Measurements from ENCODE around the gene HNMT. TPM values are rescaled to one million over a fixed set of nuclear protein-coding genes. Genes with fewer than 3 reads are reported as not detected.

The HNMT gene
- total and polyA plus RNA-seq, 2 donors: 16.6 to 17.0 TPM

DNA sequence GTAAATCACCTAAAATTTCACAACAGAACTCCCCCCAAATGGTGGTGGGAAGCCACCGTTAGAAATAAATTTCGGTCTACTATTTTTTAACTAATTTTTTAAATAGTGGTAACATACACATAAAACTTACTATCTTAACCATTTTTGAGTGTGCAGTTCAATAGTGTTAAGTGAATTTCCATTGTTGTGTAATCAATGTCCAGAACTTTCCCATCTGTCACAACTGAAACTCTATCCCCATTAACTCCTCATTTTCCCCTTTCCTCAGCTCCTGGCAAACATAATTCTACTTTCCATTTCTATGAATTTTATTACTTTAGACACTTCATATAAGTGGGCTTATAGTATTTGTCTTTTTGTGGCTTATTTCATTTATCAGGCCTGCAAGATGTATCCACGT lies 34.1 kb upstream of the HNMT start:
- no peak for DNase-seq (ENCODE audit: low read depth in 6 of 9, low spot score in 9 of 9)
- Histone ChIP-seq H3K36me3 (ENCODE audit: control insufficient read depth in 2 of 2, insufficient read depth in 2 of 2, low read length in 1 of 2) (no peaks in the 10 kb centered on the region), H3K4me1 (ENCODE audit: control insufficient read depth in 2 of 2, insufficient read depth in 2 of 2, low read length in 2 of 2) (no peaks in the 10 kb centered on the region), H3K27me3 (ENCODE audit: control insufficient read depth in 2 of 2, insufficient read depth in 1 of 2, low read length in 1 of 2) (no peaks in the 10 kb centered on the region), H3K4me3 (ENCODE audit: low read length in 2 of 2) (no peak overlapping the region), H3K27ac (ENCODE audit: low read depth in 1 of 2, low read length in 1 of 2) (no peak overlapping the region), H3K9me3 (ENCODE audit: control insufficient read depth in 2 of 2, insufficient read depth in 1 of 2, low read length in 1 of 2) (no peaks in the 10 kb centered on the region)
- WGBS: 92% methylated on average over 3 of the region's 3 CpGs

GRCh38 chr2:137935591-137935990 lies 28.7 kb upstream of the HNMT start:
- Histone ChIP-seq H3K4me1 (ENCODE audit: control insufficient read depth in 2 of 2, insufficient read depth in 2 of 2, low read length in 2 of 2) (no peaks in the 10 kb centered on the region), H3K36me3 (ENCODE audit: control insufficient read depth in 2 of 2, insufficient read depth in 2 of 2, low read length in 1 of 2) (no peaks in the 10 kb centered on the region), H3K27me3 (ENCODE audit: control insufficient read depth in 2 of 2, insufficient read depth in 1 of 2, low read length in 1 of 2) (no peaks in the 10 kb centered on the region), H3K27ac (ENCODE audit: low read depth in 1 of 2, low read length in 1 of 2) (no peak overlapping the region), H3K9me3 (ENCODE audit: control insufficient read depth in 2 of 2, insufficient read depth in 1 of 2, low read length in 1 of 2) (no peaks in the 10 kb centered on the region), H3K4me3 (ENCODE audit: low read length in 2 of 2) (no peak overlapping the region)
- no peak for DNase-seq (ENCODE audit: low read depth in 6 of 9, low spot score in 9 of 9)
- 80% methylated on average over 1 of the region's 1 CpG for WGBS

GRCh38 chr2:137937246-137937645 lies 27.0 kb upstream of the HNMT start:
- WGBS: 97% methylated on average over 4 of the region's 4 CpGs
- Histone ChIP-seq H3K4me3 (ENCODE audit: low read length in 2 of 2) (no peak overlapping the region), H3K9me3 (ENCODE audit: control insufficient read depth in 2 of 2, insufficient read depth in 1 of 2, low read length in 1 of 2) (no peaks in the 10 kb centered on the region), H3K27me3 (ENCODE audit: control insufficient read depth in 2 of 2, insufficient read depth in 1 of 2, low read length in 1 of 2) (no peaks in the 10 kb centered on the region), H3K36me3 (ENCODE audit: control insufficient read depth in 2 of 2, insufficient read depth in 2 of 2, low read length in 1 of 2) (no peaks in the 10 kb centered on the region), H3K27ac (ENCODE audit: low read depth in 1 of 2, low read length in 1 of 2) (no peak overlapping the region), H3K4me1 (ENCODE audit: control insufficient read depth in 2 of 2, insufficient read depth in 2 of 2, low read length in 2 of 2) (no peaks in the 10 kb centered on the region)
- DNase-seq (ENCODE audit: low read depth in 6 of 9, low spot score in 9 of 9): no peak

DNA sequence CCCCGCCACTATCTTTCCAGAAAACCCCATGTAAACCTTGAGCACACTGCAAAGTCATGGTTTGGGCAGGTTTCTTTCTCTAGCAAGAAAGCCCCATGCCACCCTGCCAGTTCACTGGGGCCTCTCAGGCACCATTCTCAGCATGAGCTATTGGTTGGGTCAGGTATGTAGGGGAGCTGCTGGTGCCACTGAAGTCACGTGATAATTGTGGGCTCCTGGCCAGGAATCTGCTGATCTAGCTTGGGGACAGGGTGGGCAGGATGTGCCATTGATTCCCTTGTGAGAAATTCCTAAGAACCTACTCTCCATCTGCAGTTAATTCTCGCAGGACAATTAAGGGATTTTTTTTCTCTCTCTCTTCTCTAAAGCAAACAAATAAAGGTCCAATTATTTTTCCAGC lies 26.5 kb upstream of the HNMT start:
- no peaks in the 10 kb centered on the region for H3K4me1 ChIP-seq (ENCODE audit: control insufficient read depth in 2 of 2, insufficient read depth in 2 of 2, low read length in 2 of 2)
- H3K9me3 ChIP-seq (ENCODE audit: control insufficient read depth in 2 of 2, insufficient read depth in 1 of 2, low read length in 1 of 2): no peaks in the 10 kb centered on the region
- H3K36me3 ChIP-seq (ENCODE audit: control insufficient read depth in 2 of 2, insufficient read depth in 2 of 2, low read length in 1 of 2): no peaks in the 10 kb centered on the region
- no peak overlapping the region for H3K27ac ChIP-seq (ENCODE audit: low read depth in 1 of 2, low read length in 1 of 2)
- 85% methylated on average over 3 of the region's 3 CpGs for WGBS
- H3K4me3 ChIP-seq (ENCODE audit: low read length in 2 of 2): no peak overlapping the region
- no peak for DNase-seq (ENCODE audit: low read depth in 6 of 9, low spot score in 9 of 9)
- no peaks in the 10 kb centered on the region for H3K27me3 ChIP-seq (ENCODE audit: control insufficient read depth in 2 of 2, insufficient read depth in 1 of 2, low read length in 1 of 2)

DNA sequence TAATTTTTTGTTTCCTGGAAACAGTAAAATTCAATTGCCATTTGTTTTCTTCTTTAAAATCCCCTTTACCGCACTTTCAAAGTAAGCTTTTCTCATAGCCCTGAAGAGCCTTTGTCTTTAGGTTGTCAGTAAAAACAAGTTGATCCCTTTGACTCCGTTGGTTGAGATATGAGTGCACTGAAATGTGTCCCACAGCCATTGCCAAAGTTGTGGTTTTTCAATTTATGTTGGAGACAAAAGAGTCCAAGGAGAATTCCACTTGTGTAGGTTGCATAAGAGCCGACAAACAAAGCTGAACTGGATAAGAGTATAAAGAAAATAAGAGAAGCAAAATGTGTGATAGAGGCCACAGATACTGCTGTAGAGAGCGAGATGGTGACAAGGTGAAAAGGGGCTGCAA lies 26.1 kb upstream of the HNMT start:
- H3K27me3 ChIP-seq (ENCODE audit: control insufficient read depth in 2 of 2, insufficient read depth in 1 of 2, low read length in 1 of 2): no peaks in the 10 kb centered on the region
- no peak overlapping the region for H3K4me3 ChIP-seq (ENCODE audit: low read length in 2 of 2)
- 92% methylated on average over 4 of the region's 4 CpGs for WGBS
- no peak for DNase-seq (ENCODE audit: low read depth in 6 of 9, low spot score in 9 of 9)
- no peaks in the 10 kb centered on the region for H3K9me3 ChIP-seq (ENCODE audit: control insufficient read depth in 2 of 2, insufficient read depth in 1 of 2, low read length in 1 of 2)
- H3K4me1 ChIP-seq (ENCODE audit: control insufficient read depth in 2 of 2, insufficient read depth in 2 of 2, low read length in 2 of 2): no peaks in the 10 kb centered on the region
- no peaks in the 10 kb centered on the region for H3K36me3 ChIP-seq (ENCODE audit: control insufficient read depth in 2 of 2, insufficient read depth in 2 of 2, low read length in 1 of 2)
- no peak overlapping the region for H3K27ac ChIP-seq (ENCODE audit: low read depth in 1 of 2, low read length in 1 of 2)

DNA sequence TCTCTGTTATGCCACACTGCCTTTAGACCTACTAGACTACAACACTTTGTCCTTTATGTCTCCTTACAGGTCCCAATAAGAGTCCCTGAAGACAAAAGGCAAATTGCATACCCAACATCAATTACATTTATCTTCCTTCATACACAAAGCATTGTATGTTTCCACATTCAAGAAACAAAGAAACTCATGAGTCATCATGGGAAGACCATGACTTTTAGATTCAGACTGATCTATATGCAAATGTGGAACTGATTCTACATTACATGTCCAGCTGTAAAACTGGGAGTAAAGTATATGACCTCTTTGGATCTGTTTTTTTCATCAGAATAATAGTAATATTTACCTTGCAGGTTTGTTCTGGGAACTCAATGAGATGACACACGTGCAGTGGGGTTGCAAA lies 25.2 kb upstream of the HNMT start:
- WGBS: 86% methylated on average over 1 of the region's 1 CpG
- Histone ChIP-seq H3K27ac (ENCODE audit: low read depth in 1 of 2, low read length in 1 of 2) (no peak overlapping the region), H3K4me3 (ENCODE audit: low read length in 2 of 2) (no peak overlapping the region), H3K9me3 (ENCODE audit: control insufficient read depth in 2 of 2, insufficient read depth in 1 of 2, low read length in 1 of 2) (no peaks in the 10 kb centered on the region), H3K27me3 (ENCODE audit: control insufficient read depth in 2 of 2, insufficient read depth in 1 of 2, low read length in 1 of 2) (no peaks in the 10 kb centered on the region), H3K4me1 (ENCODE audit: control insufficient read depth in 2 of 2, insufficient read depth in 2 of 2, low read length in 2 of 2) (no peaks in the 10 kb centered on the region), H3K36me3 (ENCODE audit: control insufficient read depth in 2 of 2, insufficient read depth in 2 of 2, low read length in 1 of 2) (no peaks in the 10 kb centered on the region)
- no peak for DNase-seq (ENCODE audit: low read depth in 6 of 9, low spot score in 9 of 9)

- no peaks in the 10 kb centered on the region for H3K4me1 ChIP-seq (ENCODE audit: control insufficient read depth in 2 of 2, insufficient read depth in 2 of 2, low read length in 2 of 2)
- no peak overlapping the region for H3K27ac ChIP-seq (ENCODE audit: low read depth in 1 of 2, low read length in 1 of 2)
- H3K36me3 ChIP-seq (ENCODE audit: control insufficient read depth in 2 of 2, insufficient read depth in 2 of 2, low read length in 1 of 2): no peaks in the 10 kb centered on the region
- 95% methylated on average over 4 of the region's 4 CpGs for WGBS
- H3K27me3 ChIP-seq (ENCODE audit: control insufficient read depth in 2 of 2, insufficient read depth in 1 of 2, low read length in 1 of 2): no peaks in the 10 kb centered on the region
- DNase-seq (ENCODE audit: low read depth in 6 of 9, low spot score in 9 of 9): no peak
- no peaks in the 10 kb centered on the region for H3K9me3 ChIP-seq (ENCODE audit: control insufficient read depth in 2 of 2, insufficient read depth in 1 of 2, low read length in 1 of 2)
- H3K4me3 ChIP-seq (ENCODE audit: low read length in 2 of 2): no peak overlapping the region
Measured at GRCh38 chr2:137940154-137940553, 24.1 kb upstream of the HNMT start.

DNA sequence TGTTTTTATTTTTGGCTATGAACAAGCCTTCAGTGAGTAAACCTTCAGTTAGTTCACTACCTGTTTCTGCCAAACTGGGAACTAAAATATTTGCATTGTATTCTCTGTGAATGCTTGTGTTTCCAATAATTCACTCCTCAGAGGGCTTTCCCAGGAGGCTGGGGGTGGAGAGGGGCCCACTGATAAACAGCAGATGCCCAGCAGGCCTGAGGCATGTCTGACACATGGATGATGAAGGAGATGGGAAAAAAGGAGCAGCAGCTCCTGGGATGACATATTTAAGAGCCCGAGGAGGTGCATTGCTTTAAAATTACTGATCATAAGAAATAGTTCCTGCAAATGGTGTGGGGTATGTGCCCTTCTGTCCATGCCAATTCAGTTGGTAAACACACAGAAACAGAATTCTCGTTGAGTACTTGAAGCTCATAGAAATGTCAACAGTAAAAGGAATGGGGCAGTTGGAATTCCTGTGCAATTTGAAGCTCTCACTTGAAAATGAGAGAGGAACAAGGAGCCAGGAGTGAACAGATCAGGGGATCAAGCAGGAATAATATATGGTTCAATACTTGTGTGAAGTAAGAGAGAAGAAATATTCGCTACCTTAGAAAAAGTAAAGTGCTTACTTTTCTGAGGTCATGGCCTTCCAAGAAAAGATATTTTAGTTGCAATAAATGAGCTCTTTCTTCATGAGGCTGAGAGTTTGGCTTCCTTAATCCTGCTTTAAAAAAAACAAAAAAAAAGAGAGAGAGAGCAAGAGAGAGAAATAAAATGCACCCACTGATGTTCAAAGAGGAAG lies 22.0 kb upstream of the HNMT start:
- Histone ChIP-seq H3K4me1 (ENCODE audit: control insufficient read depth in 2 of 2, insufficient read depth in 2 of 2, low read length in 2 of 2) (no peaks in the 10 kb centered on the region), H3K4me3 (ENCODE audit: low read length in 2 of 2) (no peak overlapping the region), H3K9me3 (ENCODE audit: control insufficient read depth in 2 of 2, insufficient read depth in 1 of 2, low read length in 1 of 2) (no peaks in the 10 kb centered on the region), H3K27me3 (ENCODE audit: control insufficient read depth in 2 of 2, insufficient read depth in 1 of 2, low read length in 1 of 2) (no peaks in the 10 kb centered on the region), H3K27ac (ENCODE audit: low read depth in 1 of 2, low read length in 1 of 2) (no peak overlapping the region), H3K36me3 (ENCODE audit: control insufficient read depth in 2 of 2, insufficient read depth in 2 of 2, low read length in 1 of 2) (no peaks in the 10 kb centered on the region)
- WGBS: 88% methylated on average over 3 of the region's 3 CpGs
- no peak for DNase-seq (ENCODE audit: low read depth in 6 of 9, low spot score in 9 of 9)

- Histone ChIP-seq H3K27me3 (ENCODE audit: control insufficient read depth in 2 of 2, insufficient read depth in 1 of 2, low read length in 1 of 2) (no peaks in the 10 kb centered on the region), H3K27ac (ENCODE audit: low read depth in 1 of 2, low read length in 1 of 2) (no peak overlapping the region), H3K4me1 (ENCODE audit: control insufficient read depth in 2 of 2, insufficient read depth in 2 of 2, low read length in 2 of 2) (no peaks in the 10 kb centered on the region), H3K36me3 (ENCODE audit: control insufficient read depth in 2 of 2, insufficient read depth in 2 of 2, low read length in 1 of 2) (no peaks in the 10 kb centered on the region), H3K9me3 (ENCODE audit: control insufficient read depth in 2 of 2, insufficient read depth in 1 of 2, low read length in 1 of 2) (no peaks in the 10 kb centered on the region), H3K4me3 (ENCODE audit: low read length in 2 of 2) (no peak overlapping the region)
- DNase-seq (ENCODE audit: low read depth in 6 of 9, low spot score in 9 of 9): no peak
- WGBS: 89% methylated on average over 6 of the region's 6 CpGs
Measured at GRCh38 chr2:137942833-137943677, 21.2 kb upstream of the HNMT start.
